H1 (cell line): ENCODE measurements around the gene SSBP3.

Experiments
- BRCA1 ChIP-seq: IDR thresholded peaks from 2 replicates; pipeline ENCODE4 v1.6.1; 2012; ENCODE audit warnings: low read depth, low read length, improper control_type of control experiment
- CBX8 ChIP-seq: fragments of 300-800, 300-1000 bp; sonication (generic); IDR thresholded peaks from 2 replicates; pipeline ENCODE4 v1.7.1; 2016; ENCODE audit warnings: low read depth, low read length, borderline replicate concordance
- CTCF ChIP-seq, 3 experiments: IDR thresholded peaks; 1 replicate in 2 of 3; 2 replicates in 1 of 3; pipeline versions ENCODE4 v1.5.1 to v1.6.1; 2011; ENCODE audit warnings: low read length in 3 of 3, mild to moderate bottlenecking in 3 of 3, inconsistent platforms in 2 of 3, low read depth in 1 of 3, moderate library complexity in 1 of 3; ENCODE audit not compliant: insufficient read depth in 1 of 3; ENCODE audit errors: control extremely low read depth in 1 of 3
- GTF2F1 ChIP-seq: IDR thresholded peaks from 2 replicates; pipeline ENCODE4 v1.6.1; 2012; ENCODE audit warnings: low read depth, low read length, improper control_type of control experiment, borderline replicate concordance
- JUND ChIP-seq: IDR thresholded peaks from 2 replicates; pipeline ENCODE4 v1.6.1; 2011; ENCODE audit warnings: mild to moderate bottlenecking, improper control_type of control experiment, low read length
- MAFK ChIP-seq: IDR thresholded peaks from 2 replicates; pipeline ENCODE4 v1.6.1; 2012; ENCODE audit warnings: low read depth, mild to moderate bottlenecking, improper control_type of control experiment, low read length
- NANOG ChIP-seq: IDR thresholded peaks from 2 replicates; pipeline ENCODE4 v1.6.1; 2011; ENCODE audit warnings: low read length, low read depth, mild to moderate bottlenecking, inconsistent platforms; ENCODE audit not compliant: insufficient read depth, poor library complexity, severe bottlenecking
- POLR2A ChIP-seq, 2 experiments: IDR thresholded peaks; 1 replicate in 1 of 2; 2 replicates in 1 of 2; pipeline ENCODE4 v1.6.1; 2011; ENCODE audit warnings: low read depth in 2 of 2, low read length in 2 of 2, mild to moderate bottlenecking in 2 of 2; ENCODE audit errors: control extremely low read depth in 1 of 2
- POLR2AphosphoS5 ChIP-seq: IDR thresholded peaks from 2 replicates; pipeline ENCODE4 v1.6.1; 2011; ENCODE audit warnings: low read depth, low read length
- SIX5 ChIP-seq: IDR thresholded peaks from 2 replicates; pipeline ENCODE4 v1.6.1; 2011; ENCODE audit warnings: mild to moderate bottlenecking, low read depth, low read length
- TAF1 ChIP-seq: IDR thresholded peaks from 2 replicates; pipeline ENCODE4 v1.6.1; 2011; ENCODE audit warnings: mild to moderate bottlenecking, low read depth, low read length
- YY1 ChIP-seq: IDR thresholded peaks from 2 replicates; pipeline ENCODE4 v1.6.1; 2011; ENCODE audit warnings: low read depth, mild to moderate bottlenecking, low read length

DNA sequence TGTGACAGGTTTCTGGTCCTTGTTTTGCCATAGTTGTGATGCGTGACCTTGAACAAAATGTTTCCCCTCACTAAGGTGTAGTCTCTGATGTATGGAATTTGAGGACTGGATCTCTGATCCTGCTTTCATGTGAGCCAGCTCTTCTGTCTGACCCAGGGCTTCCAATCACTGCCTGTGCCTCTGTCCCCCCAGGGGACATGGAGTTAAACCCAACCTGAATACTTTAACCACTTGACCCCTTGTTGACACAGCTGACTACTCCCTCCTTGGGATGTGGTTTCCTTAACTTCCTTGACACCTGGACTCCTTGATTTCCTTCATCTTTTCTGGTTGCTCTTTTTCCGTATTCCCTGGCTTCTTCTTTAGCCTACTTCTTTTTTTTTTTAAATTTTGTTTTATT lies 36.0 kb upstream of the SSBP3 start:
- TF ChIP-seq CTCF (IDR thresholded peaks at IDR 0.05; ENCODE audit: control extremely low read depth in 1 of 3, insufficient read depth in 1 of 3, low read depth in 1 of 3, low read length in 3 of 3), result no peak
- TF ChIP-seq POLR2A (IDR thresholded peaks at IDR 0.05; ENCODE audit: control extremely low read depth in 1 of 2, low read depth in 2 of 2, low read length in 2 of 2), result no peak
- no peak for TF ChIP-seq NANOG
- no peak for TF ChIP-seq JUND
- no peak for TF ChIP-seq YY1
- no peak for TF ChIP-seq MAFK
- no peak for TF ChIP-seq CBX8
- no peak for TF ChIP-seq POLR2AphosphoS5
- TF ChIP-seq TAF1, result no peak
- no peak for TF ChIP-seq SIX5
- no peak for TF ChIP-seq BRCA1
- TF ChIP-seq GTF2F1, result no peak
